Mucosa of rectum (tissue), 2 donors: ENCODE measurements around the gene A1BG.
"Not testable (repeated sequence)": the region's sequence is repeated elsewhere in the genome, so short reads cannot be mapped to it uniquely, and the experiment has no call there.

Experiments
- H3K27ac ChIP-seq, 2 donors: one replicate each; pipeline ENCODE4 v1.7.0; 2013; ENCODE audit warnings: inconsistent platforms in 2 of 2, low read depth in 2 of 2, low read length in 2 of 2
- H3K27me3 ChIP-seq, 2 donors: one replicate each; pipeline ENCODE4 v1.7.0; 2013; ENCODE audit warnings: low read length in 2 of 2; ENCODE audit not compliant: control insufficient read depth in 2 of 2, insufficient read depth in 2 of 2
- H3K36me3 ChIP-seq, 2 donors: one replicate each; pipeline ENCODE4 v1.7.0; 2013; ENCODE audit warnings: low read length in 2 of 2; ENCODE audit not compliant: control insufficient read depth in 2 of 2, insufficient read depth in 2 of 2
- H3K4me1 ChIP-seq, 2 donors: one replicate each; pipeline ENCODE4 v1.7.0; 2013; ENCODE audit warnings: low read length in 2 of 2, mild to moderate bottlenecking in 1 of 2; ENCODE audit not compliant: control insufficient read depth in 2 of 2, insufficient read depth in 2 of 2
- H3K4me3 ChIP-seq, 2 donors: one replicate each; pipeline ENCODE4 v1.7.0; 2013; ENCODE audit warnings: low read length in 2 of 2
- H3K9ac ChIP-seq, 2 donors: one replicate each; pipeline ENCODE4 v1.7.0; 2013; ENCODE audit warnings: low read length in 2 of 2, low read depth in 1 of 2, mild to moderate bottlenecking in 1 of 2
- H3K9me3 ChIP-seq, 2 donors: one replicate each; pipeline ENCODE4 v1.7.0; 2013; ENCODE audit warnings: low read length in 2 of 2; ENCODE audit not compliant: control insufficient read depth in 2 of 2
- donor health status: healthy.
- donor health status: Normal muscosa, but diverticular disease.

A1BG gene

GRCh38 chr19:58376724-58377123 lies 23.4 kb upstream of the A1BG start:
- H3K4me1 ChIP-seq, result peaks cover 7 to 15% of the 10 kb centered on the region in 2 donors
- H3K9ac ChIP-seq, H3K27ac ChIP-seq, H3K9me3 ChIP-seq, H3K4me3 ChIP-seq, H3K27me3 ChIP-seq, H3K36me3 ChIP-seq: not testable (repeated sequence)

- Histone ChIP-seq H3K27ac (no peak overlapping the region), H3K4me3 (no peak overlapping the region), H3K4me1 (no peaks in the 10 kb centered on the region)
Measured at GRCh38 chr19:58374200-58374599, 20.9 kb upstream of the A1BG start.

GRCh38 chr19:58372311-58373133 lies 19.2 kb upstream of the A1BG start:
- H3K36me3 ChIP-seq, result peaks cover 0 to 3% of the 10 kb centered on the region in 2 donors
- H3K27me3 ChIP-seq, result no peaks in the 10 kb centered on the region
- H3K9ac ChIP-seq, result no peak overlapping the region
- no peak overlapping the region for H3K4me3 ChIP-seq
- H3K27ac ChIP-seq, result no peak overlapping the region
- H3K4me1 ChIP-seq, result no peaks in the 10 kb centered on the region
- no peaks in the 10 kb centered on the region for H3K9me3 ChIP-seq

More at GRCh38 chr19:58374200-58374599, 20.9 kb upstream of the A1BG start:
- H3K9me3 ChIP-seq, result no peaks in the 10 kb centered on the region
- H3K36me3 ChIP-seq, result peaks cover 0 to 3% of the 10 kb centered on the region in 2 donors
- no peaks in the 10 kb centered on the region for H3K27me3 ChIP-seq
- no peak overlapping the region for H3K9ac ChIP-seq

GRCh38 chr19:58368561-58369360 lies 15.5 kb upstream of the A1BG start:
- Histone ChIP-seq H3K27ac (no peak overlapping the region), H3K36me3 (peaks cover 0 to 3% of the 10 kb centered on the region in 2 donors), H3K9ac (no peak overlapping the region), H3K9me3 (no peaks in the 10 kb centered on the region), H3K27me3 (no peaks in the 10 kb centered on the region), H3K4me3 (no peak overlapping the region), H3K4me1 (no peaks in the 10 kb centered on the region)

- H3K9ac ChIP-seq, result no peak overlapping the region
- H3K4me1 ChIP-seq, result no peaks in the 10 kb centered on the region
- no peaks in the 10 kb centered on the region for H3K9me3 ChIP-seq
- H3K27me3 ChIP-seq, result no peaks in the 10 kb centered on the region
- H3K36me3 ChIP-seq, result peaks cover 0 to 3% of the 10 kb centered on the region in 2 donors
- no peak overlapping the region for H3K27ac ChIP-seq
- H3K4me3 ChIP-seq, result no peak overlapping the region
Measured at GRCh38 chr19:58367698-58368454, 14.6 kb upstream of the A1BG start.

- Histone ChIP-seq H3K36me3 (peaks cover 0 to 3% of the 10 kb centered on the region in 2 donors), H3K27ac (no peak overlapping the region), H3K27me3 (no peaks in the 10 kb centered on the region), H3K4me1 (peaks cover under 1 to 3% of the 10 kb centered on the region in 2 donors), H3K4me3 (no peak overlapping the region), H3K9me3 (no peaks in the 10 kb centered on the region), H3K9ac (no peak overlapping the region)
Measured at GRCh38 chr19:58366585-58367430, 13.5 kb upstream of the A1BG start.

- no peak overlapping the region for H3K27ac ChIP-seq
Measured at GRCh38 chr19:58364146-58364545, 10.9 kb upstream of the A1BG start.

GRCh38 chr19:58362272-58362994 lies 9.1 kb upstream of the A1BG start, which contains the start of gene ZNF497:
ZNF497 (minus strand) TSS chr19:58362751; CDS start chr19:58357635, 5,116 bp downstream.
- Histone ChIP-seq H3K27me3 (no peaks in the 10 kb centered on the region), H3K9me3 (no peaks in the 10 kb centered on the region), H3K4me3 (peak within 1 kb of the TSS; percentile 80 to 97), H3K36me3 (no peaks in the 10 kb centered on the region), H3K27ac (peak within 1 kb of the TSS; percentile 91 to 97), H3K9ac (peak within 1 kb of the TSS; percentile 93 to 98), H3K4me1 (peaks cover 3 to 8% of the 10 kb centered on the region in 2 donors)

More at GRCh38 chr19:58364146-58364545, 10.9 kb upstream of the A1BG start:
- H3K4me1 ChIP-seq, result peaks cover 3 to 8% of the 10 kb centered on the region in 2 donors
- no peaks in the 10 kb centered on the region for H3K36me3 ChIP-seq
- H3K9ac ChIP-seq, result no peak overlapping the region
- H3K27me3 ChIP-seq, result no peaks in the 10 kb centered on the region
- H3K9me3 ChIP-seq, result no peaks in the 10 kb centered on the region
- H3K4me3 ChIP-seq, result no peak overlapping the region

GRCh38 chr19:58361900-58362271 lies 8.6 kb upstream of the A1BG start:
- no peaks in the 10 kb centered on the region for H3K9me3 ChIP-seq
- peak overlapping the region; percentile 91 to 97 for H3K27ac ChIP-seq
- peak overlapping the region; percentile 80 to 97 for H3K4me3 ChIP-seq
- peaks cover 5 to 8% of the 10 kb centered on the region in 2 donors for H3K4me1 ChIP-seq
- peak overlapping the region; percentile 93 to 98 for H3K9ac ChIP-seq
- H3K27me3 ChIP-seq, result no peaks in the 10 kb centered on the region
- no peaks in the 10 kb centered on the region for H3K36me3 ChIP-seq
